HL-60 (cell line): Measurements from ENCODE around the gene SLC3A2.

Experiments used
- DNase-seq, 2 experiments: peaks; one replicate each; pipeline ENCODE4 v3.0.0-alpha.2; 2010 to 2020; ENCODE audit warnings: low read depth in 1 of 2, low spot score in 1 of 2
- H3K27ac ChIP-seq: fragments of 250-450 bp; sonication (Bioruptor Pico); replicated peaks from 2 replicates; pipeline ENCODE4 v1.5.1; 2020; ENCODE audit warnings: mild to moderate bottlenecking, moderate library complexity
- H3K27me3 ChIP-seq: fragments of 250-450 bp; sonication (Bioruptor Pico); 2 replicates; pipeline ENCODE4 v1.5.1; 2021; ENCODE audit warnings: mild to moderate bottlenecking, moderate library complexity; ENCODE audit not compliant: insufficient read depth, poor library complexity, severe bottlenecking
- H3K4me3 ChIP-seq: replicated peaks from 2 replicates; pipeline ENCODE4 v1.5.1; 2011; ENCODE audit warnings: mild to moderate bottlenecking, control low read depth, low read length; ENCODE audit not compliant: insufficient read depth
- CTCF ChIP-seq: IDR thresholded peaks from one replicate; pipeline ENCODE4 v1.5.1; 2011; ENCODE audit warnings: low read length, control low read depth, inconsistent platforms; ENCODE audit not compliant: insufficient read depth
- GABPA ChIP-seq: IDR thresholded peaks from 2 replicates; pipeline ENCODE4 v1.6.1; 2012; ENCODE audit warnings: low read depth
- POLR2AphosphoS5 ChIP-seq: IDR thresholded peaks from 2 replicates; pipeline ENCODE4 v1.6.1; 2012; ENCODE audit warnings: low read depth
- REST ChIP-seq: IDR thresholded peaks from 2 replicates; pipeline ENCODE4 v1.6.1; 2012; ENCODE audit warnings: low read depth; ENCODE audit not compliant: insufficient replicate concordance
- SPI1 ChIP-seq: IDR thresholded peaks from 2 replicates; pipeline ENCODE4 v1.6.1; 2012; ENCODE audit warnings: low read depth, mild to moderate bottlenecking, borderline replicate concordance

The SLC3A2 gene

GRCh38 chr11:62892077-62892922 lies 11.6 kb downstream of the SLC3A2 start:
- no peak overlapping the region for H3K27ac ChIP-seq
- TF ChIP-seq SPI1, result no peak
- no peak for TF ChIP-seq POLR2AphosphoS5
- no peak overlapping the region for H3K4me3 ChIP-seq
- DNase-seq, result no peak
- H3K27me3 ChIP-seq, result no peaks in the 10 kb centered on the region

GRCh38 chr11:62895501-62895900 lies 14.8 kb downstream of the SLC3A2 start:
- DNase-seq, result no peak
- H3K27me3 ChIP-seq, result no peaks in the 10 kb centered on the region
- no peak overlapping the region for H3K4me3 ChIP-seq
- TF ChIP-seq CTCF, result no peak
- TF ChIP-seq REST, result no peak
- no peak for TF ChIP-seq POLR2AphosphoS5
- no peak overlapping the region for H3K27ac ChIP-seq

GRCh38 chr11:62896049-62896448 lies 15.4 kb downstream of the SLC3A2 start:
- Histone ChIP-seq H3K4me3 (no peak overlapping the region), H3K27ac (no peak overlapping the region), H3K27me3 (no peaks in the 10 kb centered on the region)
- TF ChIP-seq GABPA (no peak), SPI1 (no peak), REST (no peak), CTCF (no peak), POLR2AphosphoS5 (no peak)
- no peak for DNase-seq

DNA sequence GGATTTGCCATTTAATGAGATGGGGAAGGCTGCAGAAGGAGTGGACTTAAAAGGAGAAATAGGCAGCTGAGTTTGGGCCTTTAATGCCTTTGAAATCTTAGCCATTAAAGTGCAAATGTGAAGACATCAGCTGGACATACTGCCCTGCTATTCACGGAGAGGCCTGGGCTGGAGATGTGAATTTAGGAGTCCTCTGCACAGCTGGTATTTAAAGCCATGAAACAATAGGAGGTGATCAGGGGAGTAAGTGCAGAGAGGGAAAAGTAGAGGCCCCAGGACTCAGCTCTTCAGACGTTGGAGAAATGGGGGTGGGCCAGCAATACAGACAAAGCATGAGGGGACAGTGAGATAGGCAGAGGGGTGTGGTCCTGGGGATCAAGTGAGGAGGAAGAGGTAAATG lies 16.6 kb downstream of the SLC3A2 start:
- Histone ChIP-seq H3K27me3 (no peaks in the 10 kb centered on the region), H3K4me3 (no peak overlapping the region), H3K27ac (no peak overlapping the region)
- DNase-seq, result no peak
- TF ChIP-seq POLR2AphosphoS5 (no peak), GABPA (no peak), REST (no peak), SPI1 (no peak), CTCF (no peak)
